HL-60/S4 treated with phorbol 12-myristate 13-acetate at 8.2 ng/mL for 4 days and 3 days (cell line): ENCODE measurements around the gene ZIC4.

Source experiments
- in situ Hi-C: fragments of 300-500 bp; cut with MboI; formaldehyde crosslinking; loops from 2 replicates; pipeline ENCODE4 v1.15.0; 2022; ENCODE audit warnings: low sequenced_read_pairs

ZIC4 gene

DNA sequence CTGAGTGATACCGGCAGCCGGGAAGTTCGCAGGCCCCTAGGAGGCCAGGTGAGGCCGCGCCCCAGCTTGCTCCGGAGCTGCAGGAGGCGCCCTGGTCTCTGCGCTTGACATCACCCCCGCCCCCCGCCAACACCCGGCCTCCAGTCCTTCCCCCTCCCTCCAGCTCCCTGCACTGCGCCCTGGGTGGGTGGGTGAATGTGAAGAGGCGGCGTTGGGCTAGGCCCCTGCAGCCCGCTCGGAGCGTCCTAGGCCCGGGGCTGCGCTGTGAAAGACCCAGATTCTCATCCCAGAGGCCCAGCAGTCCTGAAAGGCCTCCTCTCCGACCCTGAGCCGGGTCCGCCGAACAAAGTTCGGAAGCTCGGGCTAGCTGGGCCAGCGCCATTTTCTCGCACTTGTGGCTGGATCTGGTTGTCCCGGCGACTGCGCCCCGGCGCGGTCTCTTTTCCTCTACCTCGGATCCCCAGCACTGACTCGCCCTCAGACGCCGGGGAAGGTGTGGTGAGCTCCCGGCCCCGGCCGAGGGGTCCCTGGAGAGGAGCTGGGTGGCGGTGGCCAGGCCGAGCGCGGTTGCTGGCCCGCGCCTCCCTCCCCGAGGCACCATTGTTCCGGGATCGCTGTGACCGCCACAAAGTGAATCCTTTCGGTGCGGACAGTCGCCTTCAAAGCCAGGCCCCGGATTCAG lies 12.9 kb downstream of the ZIC4 start:
- in situ Hi-C loops: no loop called here

DNA sequence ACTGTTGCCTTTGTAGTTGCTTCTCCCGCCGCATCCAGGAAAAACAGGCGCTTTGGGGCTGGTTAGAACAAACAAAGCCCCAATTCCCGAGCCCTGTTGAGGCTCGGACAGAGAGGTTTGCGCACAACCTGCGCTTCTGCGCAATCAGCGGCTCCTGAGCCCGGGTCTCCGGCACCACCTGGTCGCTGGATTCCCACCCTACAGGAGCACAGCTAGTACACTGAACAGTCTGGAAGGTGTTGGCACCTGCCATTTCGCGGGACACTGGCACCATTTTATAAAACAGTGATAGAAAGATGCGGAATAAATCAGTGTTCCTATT lies 13.8 kb downstream of the ZIC4 start:
- in situ Hi-C loops: no loop called here

DNA sequence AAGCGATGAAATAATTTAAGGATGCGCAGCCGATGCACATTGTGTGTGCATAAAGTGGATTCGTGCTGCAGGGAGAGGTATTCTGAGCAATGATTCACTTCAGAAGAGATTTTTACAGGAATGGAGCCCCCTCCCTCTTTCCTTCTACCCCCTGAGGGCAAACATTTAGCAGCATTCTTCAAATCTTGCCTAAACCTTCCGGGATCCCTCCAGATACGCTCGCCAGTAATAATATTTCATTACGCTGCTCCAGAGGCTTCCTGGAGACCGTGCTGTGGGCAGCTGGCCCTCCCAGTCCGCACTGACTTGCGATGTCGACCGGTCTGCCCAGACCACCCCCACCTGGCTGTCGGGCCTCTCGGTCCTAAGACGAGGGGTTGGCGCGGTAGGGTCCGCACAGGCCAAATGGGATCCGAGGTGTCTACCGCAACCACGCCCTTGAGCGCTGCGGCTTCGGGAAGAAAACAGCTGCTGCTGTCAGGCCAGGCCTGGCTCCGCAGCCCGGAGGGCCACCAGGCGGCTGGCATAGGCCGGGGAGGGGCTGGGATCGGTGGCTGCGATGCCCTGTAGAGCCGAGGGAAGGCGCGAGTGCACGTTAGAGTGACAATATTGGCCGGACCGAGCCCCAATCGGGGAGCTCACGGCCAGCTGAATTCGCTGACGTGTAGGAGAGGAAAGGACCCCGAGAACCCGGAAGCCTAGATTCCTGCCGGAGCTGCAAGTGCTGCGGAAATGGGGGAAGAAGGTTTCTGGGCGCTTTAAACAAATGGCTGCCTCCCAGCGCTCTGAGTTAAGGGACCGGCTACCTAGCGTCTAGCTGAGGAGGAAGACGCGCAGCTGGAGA lies 14.3 kb downstream of the ZIC4 start:
- in situ Hi-C loops: no loop called here

DNA sequence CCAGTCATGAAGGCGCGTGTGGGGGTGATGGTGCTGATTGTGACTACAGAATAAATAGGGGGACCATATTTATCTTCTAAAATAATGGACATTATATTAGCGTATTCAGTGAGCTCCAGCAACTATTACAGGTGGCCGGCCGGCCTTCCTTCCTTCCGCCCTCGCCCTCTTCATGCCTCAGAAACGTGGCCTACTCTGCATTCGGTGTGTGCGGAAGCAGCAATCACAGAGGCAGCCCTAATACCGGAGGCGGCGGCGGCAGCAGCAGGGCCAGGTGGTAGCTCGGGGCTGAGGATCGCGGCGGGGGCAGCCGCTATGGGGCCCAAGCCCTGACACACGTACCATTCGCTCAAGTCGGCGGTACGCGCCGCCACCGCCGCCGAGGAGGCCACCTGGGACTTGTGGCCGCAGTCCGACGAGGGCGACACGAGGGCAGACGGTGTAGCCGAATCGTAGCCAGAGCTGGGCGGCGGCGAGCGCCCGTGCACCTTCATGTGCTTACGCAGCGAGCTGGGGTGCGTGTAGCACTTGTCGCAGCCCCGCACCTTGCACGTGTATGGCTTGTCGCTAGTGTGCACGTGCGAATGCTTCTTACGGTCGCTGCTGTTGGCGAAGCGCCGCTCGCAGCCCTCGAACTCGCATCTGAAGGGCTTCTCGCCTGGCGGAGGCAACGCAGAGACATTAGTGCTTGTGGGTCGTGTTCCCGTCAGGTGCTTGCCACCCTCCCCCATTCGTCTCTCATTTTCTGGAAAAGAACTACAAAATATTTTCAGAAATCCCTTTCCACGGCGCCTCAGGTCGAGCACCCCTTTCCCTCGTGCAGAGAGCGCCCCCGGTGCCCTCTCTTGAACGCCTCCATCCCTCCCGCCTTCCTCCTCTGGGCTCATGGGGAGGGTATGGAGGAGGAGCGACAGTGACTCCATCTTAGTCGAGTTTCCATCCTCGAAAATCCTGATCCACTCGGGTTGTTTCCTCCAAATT lies 15.5 kb downstream of the ZIC4 start:
- in situ Hi-C loops: no loop called here

DNA sequence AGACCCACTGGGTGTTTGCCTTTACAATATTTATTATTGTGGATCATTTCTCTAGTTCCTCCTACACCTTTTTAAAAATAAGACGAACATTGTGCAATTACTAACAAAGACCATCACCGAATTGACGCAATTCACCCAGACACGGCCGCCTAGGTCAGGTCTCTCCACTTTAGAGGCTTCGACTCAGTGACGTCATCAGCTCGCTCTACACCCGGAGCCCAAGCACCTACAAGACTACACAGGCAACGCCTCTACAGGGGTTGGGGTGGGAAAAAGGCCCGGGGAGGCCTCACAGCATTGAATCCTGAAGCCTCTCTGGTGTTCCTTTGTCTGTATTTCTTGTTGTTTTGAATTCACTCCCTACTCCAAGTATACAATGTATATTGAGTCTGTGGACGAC lies 16.6 kb downstream of the ZIC4 start:
- in situ Hi-C loops: no loop called here

DNA sequence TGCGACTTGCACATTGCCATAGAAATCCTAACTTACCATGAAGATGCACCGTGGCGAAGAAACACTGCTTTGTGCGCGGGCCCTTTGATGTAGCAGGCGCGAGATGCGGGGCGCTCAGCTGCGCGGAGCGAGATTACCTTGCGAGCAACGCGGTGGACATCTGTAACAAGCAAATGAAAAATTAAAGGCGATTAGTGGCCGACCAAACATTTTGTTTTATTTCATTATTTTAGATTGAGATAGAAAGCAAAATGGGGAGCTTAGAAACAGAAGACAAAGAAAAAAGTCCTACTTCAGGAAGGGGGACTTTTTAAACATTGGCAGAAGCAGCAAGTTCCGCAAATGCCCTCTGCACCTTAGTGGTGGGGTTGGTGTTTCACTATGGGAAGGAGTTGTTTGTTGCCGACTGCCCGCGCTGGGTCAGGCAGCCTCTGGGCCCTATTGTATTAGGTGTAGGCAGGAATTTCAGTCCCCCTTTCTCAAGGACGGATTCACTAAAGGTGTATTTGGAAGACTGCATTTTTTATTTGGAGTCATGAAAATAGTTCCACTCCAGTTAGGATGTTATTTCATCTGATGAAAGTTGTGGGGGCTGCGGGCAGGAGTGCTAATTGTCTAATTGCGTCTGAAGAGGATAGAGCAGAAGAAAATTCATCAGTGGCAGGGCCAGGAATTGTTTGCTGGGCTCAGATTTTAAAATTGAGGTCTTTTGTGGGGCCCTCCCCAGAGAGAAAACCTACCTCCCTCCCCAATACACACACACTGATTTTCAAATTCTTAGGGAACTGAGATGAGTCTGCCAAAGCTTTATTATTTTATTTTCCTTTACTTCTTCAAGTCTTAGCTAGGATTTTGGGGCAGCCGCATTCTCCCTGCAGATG lies 17.4 kb downstream of the ZIC4 start:
- in situ Hi-C loops: no loop called here

DNA sequence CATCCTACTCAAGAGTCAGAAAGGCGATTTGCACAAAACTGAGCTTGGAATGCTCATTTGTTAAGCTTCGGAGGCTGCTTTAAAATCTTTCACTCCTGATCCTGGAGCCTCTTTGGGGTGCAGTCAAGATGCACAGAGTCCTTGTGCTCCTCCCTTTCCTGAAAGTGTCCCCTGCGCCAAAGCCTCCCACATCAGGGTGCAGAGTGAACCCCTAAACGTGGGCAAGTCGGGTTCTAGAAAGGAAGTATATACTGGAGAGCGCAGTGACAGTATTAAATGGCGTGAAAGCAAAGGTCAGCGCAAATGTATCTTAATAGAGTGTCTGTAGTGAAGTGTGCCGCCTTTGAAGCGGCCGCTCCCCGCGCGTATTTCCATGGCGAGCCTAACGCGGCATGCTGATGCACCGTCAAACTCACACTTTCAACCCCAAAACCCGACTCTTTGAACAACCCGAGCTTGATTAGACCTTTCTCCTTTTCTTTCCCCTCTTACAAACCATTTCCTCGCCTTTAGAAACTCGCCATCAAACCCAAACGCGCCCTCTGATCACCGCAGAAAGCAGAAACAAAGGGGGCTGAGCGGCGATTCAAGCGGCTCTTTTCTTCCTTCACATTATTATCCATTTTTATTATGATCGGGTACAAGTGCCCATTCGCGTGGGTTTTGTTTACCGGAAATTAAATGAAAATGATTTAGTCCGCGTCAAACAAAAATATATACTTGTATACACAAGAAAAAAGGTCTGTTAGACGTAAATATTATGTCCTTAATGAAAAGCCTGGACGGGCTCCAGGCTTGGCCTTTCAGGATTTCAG lies 18.3 kb downstream of the ZIC4 start:
- in situ Hi-C loops: no loop called here

DNA sequence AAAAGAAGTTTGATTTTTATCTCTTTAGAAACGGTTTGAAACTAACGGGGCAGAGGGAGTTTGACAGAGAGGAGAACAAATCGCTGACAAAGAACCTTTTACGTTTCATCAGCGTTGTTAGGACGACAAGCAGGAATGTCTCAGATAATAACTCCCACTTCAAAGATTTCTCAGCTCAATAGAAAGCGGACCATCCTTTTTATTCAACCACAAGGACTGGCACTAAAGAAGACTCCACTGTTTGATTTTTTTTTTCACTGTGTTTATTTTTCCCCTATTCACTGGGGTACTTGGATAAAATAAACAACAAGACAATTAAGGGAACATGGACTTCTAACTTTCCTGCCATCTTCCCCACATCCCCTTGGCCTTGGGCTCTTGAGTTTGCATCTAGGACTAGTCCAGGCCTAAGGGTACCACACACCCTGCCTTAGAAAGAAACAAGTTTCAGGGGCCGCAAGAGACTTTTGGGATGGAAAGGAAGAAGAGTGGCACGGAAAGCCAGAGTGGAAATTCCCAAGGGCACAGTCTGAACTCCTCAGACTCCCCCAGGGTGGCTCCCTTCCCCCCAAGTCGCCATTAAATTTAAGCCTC lies 19.0 kb downstream of the ZIC4 start:
- in situ Hi-C loops: no loop called here

DNA sequence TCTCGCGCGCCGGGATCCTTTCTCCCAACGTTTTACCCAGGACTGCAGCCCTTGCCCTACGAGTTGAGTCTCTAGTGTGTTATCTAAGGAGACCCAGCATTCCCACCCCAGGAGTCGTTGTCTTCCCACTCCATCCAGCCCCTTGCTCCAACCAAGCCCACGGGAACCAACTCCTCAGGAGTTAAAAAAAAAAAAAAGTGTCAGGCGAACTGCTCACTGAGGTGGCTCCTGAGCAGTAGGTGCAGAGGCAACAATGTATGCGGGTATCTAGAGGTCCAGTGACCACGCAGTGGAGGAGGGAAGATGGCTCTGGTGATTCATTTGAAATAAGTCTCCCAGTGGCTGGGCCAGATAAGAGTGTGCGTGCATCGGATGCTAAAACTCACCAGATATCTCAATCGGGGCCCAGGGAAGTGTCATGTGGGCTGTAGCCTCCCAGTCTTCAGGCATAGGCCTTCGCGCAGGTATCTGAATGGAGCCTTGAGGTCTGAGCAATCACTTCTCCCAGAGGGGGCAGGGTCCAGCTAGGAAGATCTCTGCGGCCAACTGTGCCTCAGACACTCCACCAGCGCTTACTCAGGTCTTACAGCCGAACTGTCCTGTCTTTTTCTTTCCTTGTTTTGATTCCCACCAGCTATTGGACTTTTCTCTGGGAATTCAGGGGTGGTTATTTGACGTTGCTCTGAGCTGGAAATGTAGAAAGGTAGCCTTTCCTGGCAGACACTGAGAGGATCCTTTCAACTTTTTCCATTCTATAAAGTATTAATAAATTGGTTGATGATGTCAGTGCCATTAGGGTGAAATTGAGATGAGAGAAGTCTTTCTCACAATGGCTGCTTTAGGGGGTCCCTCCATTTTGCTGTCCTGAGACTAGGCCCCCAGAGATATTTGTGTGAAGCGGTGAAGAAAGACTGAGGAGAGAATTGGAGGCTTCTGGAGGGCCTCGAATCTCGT lies 21.0 kb downstream of the ZIC4 start:
- in situ Hi-C loops: no loop called here

DNA sequence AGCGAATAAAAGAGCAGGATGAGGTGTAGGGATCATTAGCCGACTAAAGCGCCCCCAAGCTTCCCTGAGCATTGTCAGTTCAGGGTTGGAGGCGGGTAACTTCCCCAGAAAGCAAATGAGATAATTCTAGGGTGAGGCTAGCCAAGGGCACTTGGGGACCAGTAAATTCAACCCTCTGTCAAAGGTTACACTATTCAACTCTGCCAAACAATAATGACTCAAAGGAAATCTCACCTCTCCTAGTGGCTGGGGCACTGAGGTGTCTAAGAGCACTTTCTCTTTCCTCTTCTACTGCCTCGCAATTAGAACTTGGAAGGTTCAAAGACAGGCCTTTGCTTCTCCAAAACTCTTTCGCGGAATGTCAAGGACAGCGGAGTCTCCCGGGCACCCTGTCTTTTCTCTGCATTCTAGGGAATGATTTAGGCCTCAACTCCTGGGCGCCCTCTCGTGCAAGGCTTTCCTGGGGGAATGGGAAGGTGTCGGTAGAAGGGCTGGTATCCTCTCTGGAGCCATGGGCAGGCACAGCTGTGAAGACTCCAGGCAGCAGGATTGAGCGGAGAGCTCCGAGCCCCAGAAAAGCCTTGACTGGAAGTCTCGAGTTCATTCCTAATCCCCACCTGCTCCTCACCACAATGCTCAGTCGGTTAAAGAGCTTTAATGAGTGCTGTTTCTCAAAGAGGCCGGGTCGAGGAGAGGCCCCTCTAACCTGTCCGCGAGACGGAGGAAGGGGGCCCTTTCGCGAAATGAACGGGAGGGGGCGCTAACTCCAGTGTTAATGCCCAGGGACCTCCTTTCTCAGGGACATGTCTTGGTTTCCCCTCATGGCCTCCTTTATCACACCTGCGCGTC lies 21.9 kb downstream of the ZIC4 start:
- in situ Hi-C loops: no loop called here

DNA sequence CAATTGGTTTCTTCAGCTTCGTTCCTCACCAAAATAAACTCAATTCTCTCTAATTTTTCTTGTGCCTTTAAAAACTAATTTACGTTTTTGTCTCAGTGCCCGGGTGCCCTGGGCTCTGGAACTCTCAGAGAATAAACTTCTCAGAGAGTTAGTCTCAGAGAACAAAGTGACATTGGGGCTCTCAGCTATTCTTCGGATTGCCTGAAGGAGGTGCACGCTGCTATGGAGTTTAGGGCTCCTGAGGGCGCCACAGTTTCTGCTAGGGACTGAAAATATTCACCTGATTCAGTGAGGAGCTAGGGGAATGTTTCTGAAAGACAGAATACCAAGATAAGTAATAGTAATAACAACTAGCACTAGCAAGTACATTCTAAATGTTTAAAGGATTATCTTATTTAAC lies 22.7 kb downstream of the ZIC4 start:
- in situ Hi-C loops: no loop called here

DNA sequence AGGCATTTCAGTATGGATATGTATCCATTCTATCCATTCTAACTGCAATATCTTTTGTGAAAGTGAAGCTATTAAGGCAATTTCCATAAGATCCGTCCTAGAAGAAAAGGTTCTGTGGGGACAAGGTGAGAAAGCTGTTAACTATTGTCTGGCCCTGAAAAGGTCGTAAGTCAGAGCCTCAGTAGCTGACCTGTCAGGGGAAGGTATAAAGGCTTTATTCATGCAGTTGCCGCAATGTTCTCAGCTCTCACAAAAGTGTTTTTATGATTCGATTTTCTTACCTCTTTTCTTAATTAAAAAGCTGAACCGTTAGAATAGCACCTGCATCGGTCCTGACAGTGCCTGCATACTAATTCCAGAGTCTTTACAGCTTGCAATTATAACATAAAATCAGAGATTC lies 24.7 kb downstream of the ZIC4 start:
- in situ Hi-C loops: no loop called here

DNA sequence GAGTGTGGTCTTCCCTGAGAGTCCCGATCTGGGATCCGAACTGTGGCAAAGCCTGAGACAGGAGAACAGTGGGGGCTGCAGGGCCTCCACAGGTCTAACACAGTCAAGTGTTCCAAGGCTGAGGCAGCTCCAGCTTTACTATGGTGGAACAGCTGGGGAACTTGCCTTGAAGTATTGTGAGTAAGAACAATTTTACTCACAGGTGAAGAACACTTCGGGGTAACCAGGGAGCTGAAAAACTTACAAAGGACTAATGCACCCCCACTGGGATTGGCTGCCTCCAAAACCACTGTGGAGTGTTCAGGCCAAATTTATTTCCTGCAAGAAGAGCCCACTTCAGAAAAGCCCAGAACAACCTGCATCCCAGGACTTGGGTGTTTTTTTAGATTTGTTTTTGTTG lies 25.4 kb downstream of the ZIC4 start:
- in situ Hi-C loops: no loop called here

DNA sequence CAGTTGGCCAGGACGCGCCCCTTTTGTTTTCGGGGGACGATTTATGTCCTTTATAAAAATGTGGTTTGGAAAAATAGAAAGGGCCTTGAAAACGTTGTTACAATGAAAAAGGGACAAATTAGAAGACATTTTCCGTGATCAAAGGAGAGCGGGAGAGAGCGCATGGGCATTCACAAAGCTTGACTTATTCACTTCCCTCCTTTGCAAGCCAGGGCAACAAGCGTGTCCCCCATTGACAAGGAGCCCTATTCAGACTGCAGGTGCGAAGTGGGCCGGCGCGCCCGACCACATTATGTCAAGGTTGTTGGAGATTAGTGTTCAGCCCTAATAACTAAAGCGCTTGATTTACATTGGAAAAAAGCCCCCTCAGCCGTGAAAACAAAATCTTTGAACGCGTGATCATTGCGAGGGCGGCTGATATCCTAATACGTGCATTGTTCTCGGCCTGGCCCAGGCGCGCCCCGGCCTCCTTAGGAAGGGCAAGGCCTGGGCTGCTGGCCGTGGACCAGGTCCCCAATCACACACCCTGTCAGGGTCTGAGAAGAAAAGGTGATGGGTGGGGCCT lies 25.9 kb downstream of the ZIC4 start:
- in situ Hi-C loops: no loop called here

DNA sequence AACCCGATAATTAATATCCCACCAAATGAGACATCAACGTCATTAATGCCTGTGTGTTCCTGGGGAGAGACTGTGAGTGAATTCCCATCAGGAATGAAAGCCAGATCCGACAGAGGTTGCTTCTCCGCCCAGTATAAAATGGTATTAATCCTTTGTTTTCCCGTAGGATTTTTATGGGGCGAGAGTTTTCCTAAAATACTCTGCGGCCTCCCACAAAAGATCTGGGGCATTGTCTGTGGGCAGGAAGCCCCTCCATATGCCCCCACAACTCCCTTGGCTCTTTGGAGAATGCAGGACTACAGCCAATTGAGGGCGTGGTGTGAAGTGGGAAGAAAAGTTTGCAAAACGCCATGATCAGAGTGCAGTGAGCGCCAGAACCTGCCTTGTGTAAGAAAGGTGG lies 26.7 kb downstream of the ZIC4 start:
- in situ Hi-C loops: no loop called here

DNA sequence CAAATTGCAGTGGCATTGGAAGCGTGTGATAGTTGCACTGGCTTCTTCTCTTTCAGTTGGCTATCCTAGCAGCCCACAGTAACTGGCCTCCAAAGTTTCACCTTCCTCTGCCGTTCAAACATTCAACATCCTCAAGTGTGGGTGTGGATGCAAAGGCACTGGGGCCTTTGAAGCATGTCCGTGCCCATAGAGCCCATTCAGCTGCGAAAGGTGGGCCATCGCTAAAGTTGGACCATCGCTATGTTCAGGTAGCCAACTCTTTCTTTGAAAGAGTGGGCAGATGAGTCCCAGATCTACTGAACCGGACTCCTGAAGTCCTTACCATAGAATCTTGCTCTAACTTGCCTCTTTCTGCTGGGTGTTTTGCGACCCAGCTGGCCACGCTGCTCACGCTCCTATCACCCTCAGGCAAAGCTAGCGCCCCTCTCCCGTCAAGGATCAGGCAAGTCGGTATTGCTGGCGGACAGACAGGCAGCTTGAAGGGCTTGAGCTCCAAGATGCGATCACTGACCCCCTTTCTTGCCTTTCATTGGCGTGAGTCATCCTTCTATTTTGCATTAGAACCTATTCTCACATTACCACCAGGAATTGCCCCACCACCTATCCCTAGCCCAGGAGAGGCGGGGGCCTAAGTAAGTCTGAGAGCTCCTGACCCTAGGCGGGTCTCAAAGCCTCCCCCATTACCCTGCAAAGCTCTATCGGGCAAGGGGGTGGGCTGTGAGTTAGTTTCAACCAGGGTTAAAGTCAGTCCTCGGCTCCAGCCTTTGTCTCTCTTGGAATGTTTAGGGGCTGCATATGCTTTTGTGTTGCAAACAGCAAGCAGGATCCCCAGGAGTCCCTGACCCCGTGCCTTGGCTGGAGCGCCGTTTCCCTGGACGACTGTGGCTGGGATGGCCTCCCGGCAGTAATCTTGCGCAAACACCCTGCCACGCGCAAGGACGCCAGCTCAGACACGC lies 28.7 kb downstream of the ZIC4 start:
- in situ Hi-C loops: no loop called here
